Loucy (cell line): Measurements from ENCODE around the gene KLF16.

Source experiments
- CTCF ChIP-seq: fragments of 200-600 bp; sonication (generic); conservative IDR thresholded peaks from 2 replicates; pipeline ENCODE4 v1.5.1; 2014; ENCODE audit warnings: mild to moderate bottlenecking, antibody characterized with exemption, low read length
- EZH2phosphoT487 ChIP-seq: fragments of 200-600 bp; IDR thresholded peaks from 2 replicates; pipeline ENCODE4 v1.6.1; 2018; ENCODE audit warnings: antibody characterized with exemption, mild to moderate bottlenecking, moderate library complexity, borderline replicate concordance

GRCh38 chr19:1836458-1837221, 26.7 kb downstream of the KLF16 start:
- no peak for TF ChIP-seq CTCF
- TF ChIP-seq EZH2phosphoT487 = no peak
